Muscle of leg (tissue), 11 donors: ENCODE measurements around the gene TAF1A. TPM values are rescaled to one million over a fixed set of nuclear protein-coding genes. Genes with fewer than 3 reads are reported as not detected.

Experiments
- DNase-seq: peaks from one replicate; pipeline ENCODE4 v3.0.0; 2013
- H3K27ac ChIP-seq: one replicate; pipeline ENCODE4 v1.5.1; 2013; ENCODE audit warnings: mild to moderate bottlenecking, low read length, control low read depth
- H3K27me3 ChIP-seq: one replicate; pipeline ENCODE4 v1.6.1; 2013; ENCODE audit warnings: low read length; ENCODE audit not compliant: control insufficient read depth, insufficient read depth
- H3K36me3 ChIP-seq: one replicate; pipeline ENCODE4 v1.6.1; 2013; ENCODE audit warnings: low read length; ENCODE audit not compliant: control insufficient read depth, insufficient read depth
- H3K4me1 ChIP-seq: one replicate; pipeline ENCODE4 v1.6.1; 2013; ENCODE audit warnings: low read length; ENCODE audit not compliant: control insufficient read depth, insufficient read depth
- H3K4me3 ChIP-seq: one replicate; pipeline ENCODE4 v1.5.1; 2013; ENCODE audit warnings: low read length, control low read depth
- H3K9me3 ChIP-seq: replicated peaks from 2 replicates; pipeline ENCODE4 v1.6.1; 2013; ENCODE audit warnings: low read depth, low read length; ENCODE audit not compliant: control insufficient read depth
- WGBS: methylation state at CpG from one replicate; pipeline ENCODE4 v1.1.5; 2013; ENCODE audit warnings: missing lambda C conversion rate; ENCODE audit not compliant: insufficient coverage; 5-methylcytosine and 5-hydroxymethylcytosine counted together
- polyA plus RNA-seq, 8 donors: library from polyadenylated mRNA; unstranded; fragments of 120-200 nt; gene quantifications; one replicate each; pipeline versions ENCODE4 v1.2.1 to v1.2.3, GENCODE V29; 2013; ENCODE audit warnings: inconsistent platforms in 1 of 8, low replicate concordance in 1 of 8; ENCODE audit not compliant: insufficient read length in 8 of 8, insufficient read depth in 1 of 8
- total RNA-seq: library from RNA; stranded (reverse); fragments of 120-200 nt; gene quantifications from one replicate; pipeline ENCODE4 v1.2.4, GENCODE V29; 2013

The TAF1A gene
- total and polyA plus RNA-seq, 9 donors, result 7.6 to 10.9 (median 9.6) TPM

DNA sequence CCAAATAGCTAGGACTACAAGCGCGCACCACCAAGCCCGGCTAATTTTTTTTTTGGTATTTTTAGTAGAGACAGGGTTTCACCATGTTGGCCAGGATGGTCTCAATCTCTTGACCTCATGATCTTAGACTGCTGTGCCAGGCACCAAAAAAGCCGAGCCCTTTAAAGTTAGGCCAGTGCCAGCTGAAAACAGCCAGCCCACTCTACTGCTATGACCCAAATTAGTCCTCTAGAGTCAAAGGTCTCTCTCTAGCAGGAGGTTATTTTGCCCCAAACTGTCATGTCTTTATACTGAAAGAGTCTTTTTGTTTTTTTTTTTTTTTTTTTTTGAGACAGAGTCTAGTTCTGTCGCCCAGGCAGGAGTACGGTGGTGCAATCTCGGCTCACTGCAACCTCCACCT is 32.2 kb downstream of the TAF1A start:
- Histone ChIP-seq H3K9me3 (no peaks in the 10 kb centered on the region), H3K4me1 (no peaks in the 10 kb centered on the region), H3K27me3 (no peaks in the 10 kb centered on the region), H3K36me3 (peaks cover 24% of the 10 kb centered on the region), H3K27ac (no peak overlapping the region), H3K4me3 (no peak overlapping the region)
- 100% methylated on average over 2 of the region's 7 CpGs for WGBS
- DNase-seq, result no peak

DNA sequence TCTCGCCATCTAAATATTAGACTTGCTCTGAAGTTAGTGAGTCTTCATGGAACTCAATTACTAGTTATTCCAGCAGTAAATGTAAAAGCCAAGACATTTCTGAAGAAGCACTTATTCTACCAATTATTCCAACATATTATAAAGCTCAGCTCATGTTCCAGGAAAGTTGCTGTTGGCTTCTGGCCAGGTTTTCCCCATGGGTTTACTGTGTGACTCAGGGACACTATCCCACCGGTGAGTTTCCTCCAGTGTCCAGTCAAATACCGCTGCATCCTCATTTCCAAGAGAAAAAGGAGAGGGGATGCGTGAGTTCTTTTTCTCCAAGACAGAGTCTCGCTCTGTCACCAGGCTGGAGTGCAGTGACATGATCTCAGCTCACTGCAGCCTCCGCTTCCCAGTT is 32.6 kb downstream of the TAF1A start:
- H3K4me1 ChIP-seq, result no peaks in the 10 kb centered on the region
- WGBS, result 85% methylated on average over 5 of the region's 6 CpGs
- peaks cover 24% of the 10 kb centered on the region for H3K36me3 ChIP-seq
- H3K4me3 ChIP-seq, result no peak overlapping the region
- H3K9me3 ChIP-seq, result no peaks in the 10 kb centered on the region
- no peaks in the 10 kb centered on the region for H3K27me3 ChIP-seq
- H3K27ac ChIP-seq, result no peak overlapping the region
- no peak for DNase-seq

DNA sequence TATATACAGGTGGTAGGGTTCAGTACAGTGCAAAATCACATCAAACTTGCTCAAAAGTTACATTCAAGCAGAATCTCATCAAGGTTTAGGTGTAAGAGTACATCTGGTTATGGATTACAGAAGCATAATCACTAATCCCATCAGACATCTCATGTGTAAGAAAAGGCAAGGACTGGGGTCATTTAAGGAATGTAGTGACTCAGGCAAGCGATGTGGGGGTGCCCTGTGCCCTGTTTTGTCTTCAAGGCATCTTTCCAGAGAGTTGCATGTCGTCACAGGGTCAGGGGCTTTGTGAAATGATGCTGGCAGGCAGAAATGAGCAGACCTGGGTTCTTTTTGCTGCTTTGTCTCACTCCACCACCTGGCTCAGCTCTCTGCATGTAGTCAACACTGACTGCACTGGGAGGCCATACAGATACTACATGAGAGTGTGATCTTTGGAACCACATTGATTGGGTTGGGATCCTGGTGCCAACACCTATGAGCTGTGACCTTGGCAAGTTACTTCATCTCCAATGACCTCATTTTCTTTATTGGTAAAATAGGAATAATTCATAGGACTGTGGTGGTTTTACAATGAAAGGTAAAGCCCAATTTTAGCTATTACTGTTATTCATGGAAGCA is 33.6 kb downstream of the TAF1A start:
- Histone ChIP-seq H3K36me3 (peaks cover 18% of the 10 kb centered on the region), H3K4me3 (no peak overlapping the region), H3K4me1 (no peaks in the 10 kb centered on the region), H3K27me3 (no peaks in the 10 kb centered on the region), H3K27ac (no peak overlapping the region), H3K9me3 (no peaks in the 10 kb centered on the region)
- no peak for DNase-seq
- WGBS, result 100% methylated on average over 1 of the region's 2 CpGs

DNA sequence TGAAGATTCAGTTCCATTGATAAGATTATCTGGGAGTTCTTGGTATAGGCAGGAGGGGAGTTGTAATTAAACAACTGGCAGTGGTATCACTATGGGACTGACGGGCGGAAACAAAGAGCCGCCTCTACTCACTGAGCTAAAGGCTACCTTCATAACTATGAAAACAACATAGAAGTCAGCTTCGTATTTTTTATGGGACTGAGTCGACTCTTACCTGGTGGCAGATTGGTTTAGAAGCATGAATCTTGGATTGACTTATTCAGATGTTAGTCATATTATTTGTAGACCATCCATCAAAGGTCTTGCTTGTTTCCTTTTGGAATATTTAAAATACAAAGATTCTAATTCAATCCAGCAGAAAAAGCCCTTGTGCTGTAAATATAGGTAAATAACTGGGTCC is 35.6 kb downstream of the TAF1A start:
- DNase-seq, result no peak
- WGBS, result no CpG with 5 or more reads among the region's 5 CpGs

DNA sequence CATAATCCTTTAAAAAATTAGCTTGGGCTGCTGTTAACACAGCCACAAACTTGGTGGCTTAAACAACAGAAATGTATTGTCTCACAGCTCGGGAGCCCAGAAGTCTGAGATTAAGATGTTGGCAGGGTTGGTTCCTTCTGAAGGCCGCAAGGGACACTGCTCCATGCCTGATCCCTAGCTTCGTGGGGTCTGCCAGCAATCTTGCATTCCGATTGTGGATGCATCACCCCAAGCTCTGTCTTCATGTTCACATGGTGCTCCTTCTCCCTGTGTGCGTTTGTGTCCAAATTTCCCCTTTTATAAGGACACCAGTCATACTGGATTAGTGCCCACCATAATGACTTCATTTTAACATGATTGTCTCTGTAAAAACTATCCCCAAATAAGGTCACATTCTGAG is 36.9 kb downstream of the TAF1A start:
- DNase-seq, result no peak
- Histone ChIP-seq H3K36me3 (peaks cover 8% of the 10 kb centered on the region), H3K27me3 (peaks cover under 1% of the 10 kb centered on the region), H3K4me1 (no peaks in the 10 kb centered on the region), H3K4me3 (no peak overlapping the region), H3K9me3 (no peaks in the 10 kb centered on the region), H3K27ac (no peak overlapping the region)
- 77% methylated on average over 5 of the region's 5 CpGs for WGBS

More for the DNA sequence above, 35.6 kb downstream of the TAF1A start:
- Histone ChIP-seq H3K27me3 (no peaks in the 10 kb centered on the region), H3K27ac (no peak overlapping the region), H3K36me3 (peaks cover 8% of the 10 kb centered on the region), H3K4me1 (no peaks in the 10 kb centered on the region), H3K4me3 (no peak overlapping the region), H3K9me3 (no peaks in the 10 kb centered on the region)

DNA sequence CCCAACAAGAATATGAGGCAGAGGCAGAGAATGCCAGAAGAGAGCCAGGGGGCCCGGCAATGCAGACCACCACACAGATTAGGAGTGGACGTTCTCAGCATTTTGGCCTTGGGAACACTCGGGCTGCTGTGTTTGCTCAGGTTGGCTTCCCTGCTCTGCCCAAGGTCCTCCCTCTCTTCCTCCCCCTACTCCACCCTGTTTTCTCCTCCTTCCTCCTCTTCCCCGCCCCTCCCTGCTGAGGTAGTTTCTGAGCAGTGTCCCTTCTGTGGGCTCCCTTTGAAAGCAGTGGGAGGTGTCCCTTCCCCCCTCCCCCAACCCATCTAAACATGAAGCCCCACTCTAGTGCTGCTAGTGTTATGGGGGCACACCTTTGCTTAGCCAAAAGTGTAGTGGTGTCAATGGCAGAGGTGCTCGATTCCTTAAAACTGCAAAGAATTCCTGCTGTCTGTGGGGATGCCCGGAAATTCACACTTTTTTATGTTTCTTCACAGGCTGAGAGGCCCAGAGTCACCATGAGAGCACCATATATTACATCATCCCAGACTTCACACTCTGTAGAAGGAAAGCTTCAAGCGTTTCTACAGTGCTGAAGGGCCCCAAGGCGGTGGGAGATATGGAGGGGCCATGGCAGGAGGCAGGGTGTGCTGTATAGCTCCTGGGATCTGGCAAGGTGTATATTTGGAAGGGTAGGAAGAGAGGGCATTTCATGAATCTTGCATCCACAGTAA is 41.6 kb downstream of the TAF1A start, which contains the start of gene HHIPL2:
Gene HHIPL2, minus strand, starts transcription at position 161 of the 728 bp plus-strand sequence. Its CDS starts 60 bp downstream, at position 101.
- H3K27ac ChIP-seq, result no peak within 1 kb of the TSS
- H3K4me1 ChIP-seq, result peaks cover 5% of the 10 kb centered on the region
- DNase-seq, result no peak
- peaks cover 13% of the 10 kb centered on the region for H3K27me3 ChIP-seq
- H3K4me3 ChIP-seq, result no peak within 1 kb of the TSS
- WGBS, result 36% methylated on average over 6 of the region's 8 CpGs
- no peaks in the 10 kb centered on the region for H3K36me3 ChIP-seq
- H3K9me3 ChIP-seq, result no peaks in the 10 kb centered on the region

DNA sequence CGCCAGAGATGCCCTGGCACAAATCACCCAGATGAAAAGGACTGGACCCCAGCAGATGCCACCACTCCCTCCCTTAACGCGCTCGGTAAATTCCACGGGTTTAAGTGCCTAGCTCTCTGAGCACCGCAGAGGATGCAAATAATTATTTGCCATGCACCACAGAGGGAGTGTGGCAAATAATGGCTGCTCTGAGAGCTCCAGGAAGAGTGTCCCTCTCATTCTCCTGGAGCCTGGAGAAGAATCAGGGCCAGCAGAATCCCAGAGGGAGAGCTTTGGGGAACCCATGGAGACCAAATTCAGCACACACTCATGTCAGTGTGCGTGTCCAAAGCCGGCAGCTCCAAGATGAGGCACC is 42.5 kb downstream of the TAF1A start:
- H3K4me3 ChIP-seq, result no peak overlapping the region
- no peaks in the 10 kb centered on the region for H3K9me3 ChIP-seq
- 38% methylated on average over 4 of the region's 8 CpGs for WGBS
- no peak for DNase-seq
- H3K4me1 ChIP-seq, result peaks cover 5% of the 10 kb centered on the region
- no peaks in the 10 kb centered on the region for H3K36me3 ChIP-seq
- H3K27ac ChIP-seq, result no peak overlapping the region
- peaks cover 13% of the 10 kb centered on the region for H3K27me3 ChIP-seq

DNA sequence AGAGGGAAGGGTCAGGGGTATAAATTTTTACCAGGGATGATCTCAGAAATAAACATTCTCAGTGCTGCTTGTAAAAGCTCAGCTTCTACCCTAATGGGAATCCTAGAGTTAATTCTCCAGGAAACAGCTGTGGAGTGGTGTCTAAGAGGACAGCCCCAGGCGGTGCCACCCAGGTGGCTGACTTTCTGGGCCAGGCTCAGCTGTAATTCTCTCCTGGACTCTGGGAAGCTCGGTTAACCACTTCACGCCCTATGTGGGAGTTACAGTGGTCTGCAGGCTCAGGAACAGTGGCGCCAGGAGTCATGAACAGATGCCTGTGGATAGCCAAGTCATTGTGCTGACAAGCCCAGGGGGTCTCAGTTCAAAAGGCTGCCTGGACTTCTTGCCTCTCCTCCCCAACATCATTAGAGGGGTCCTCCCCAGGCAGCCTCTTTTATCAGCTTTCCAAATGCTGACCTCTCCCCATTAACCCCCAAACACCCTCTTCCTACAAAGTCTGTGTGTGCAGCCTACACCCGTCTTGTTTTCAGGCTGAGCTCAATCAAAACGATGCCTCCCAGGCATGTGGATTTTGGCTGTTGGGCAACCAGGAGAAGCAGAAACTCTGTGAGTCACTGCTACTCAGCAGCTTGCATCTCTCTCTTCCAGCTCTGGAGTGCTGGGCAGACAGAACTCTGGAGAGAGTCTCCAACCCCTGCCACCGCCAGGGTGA is 43.0 kb downstream of the TAF1A start:
- Histone ChIP-seq H3K4me3 (no peak overlapping the region), H3K27me3 (peaks cover 13% of the 10 kb centered on the region), H3K9me3 (no peaks in the 10 kb centered on the region), H3K27ac (no peak overlapping the region), H3K36me3 (no peaks in the 10 kb centered on the region), H3K4me1 (peaks cover 5% of the 10 kb centered on the region)
- 7% methylated on average over 7 of the region's 7 CpGs for WGBS
- DNase-seq, result no peak

DNA sequence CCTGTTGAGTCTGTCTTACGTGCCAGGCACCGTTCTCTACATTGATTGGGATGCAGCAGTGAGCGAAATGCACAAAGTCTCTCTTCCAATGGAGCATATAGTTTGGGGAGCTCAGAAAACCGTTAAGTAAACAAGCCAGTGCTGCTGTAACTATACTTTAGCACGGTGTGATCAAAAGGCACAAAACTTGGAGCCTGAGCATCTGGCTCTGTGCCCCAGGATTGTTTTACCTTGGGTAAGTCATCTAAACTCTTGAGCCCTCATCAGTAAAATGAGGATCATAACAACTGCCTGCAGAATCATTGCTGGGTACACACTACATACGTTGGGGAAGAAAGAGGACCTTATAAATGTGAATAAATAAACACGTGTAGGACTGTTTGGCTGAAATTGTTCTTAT is 43.6 kb downstream of the TAF1A start:
- Histone ChIP-seq H3K4me1 (peaks cover 5% of the 10 kb centered on the region), H3K4me3 (no peak overlapping the region), H3K27me3 (peaks cover 13% of the 10 kb centered on the region), H3K9me3 (no peaks in the 10 kb centered on the region), H3K36me3 (no peaks in the 10 kb centered on the region), H3K27ac (no peak overlapping the region)
- no peak for DNase-seq
- WGBS, result 51% methylated on average over 5 of the region's 7 CpGs

DNA sequence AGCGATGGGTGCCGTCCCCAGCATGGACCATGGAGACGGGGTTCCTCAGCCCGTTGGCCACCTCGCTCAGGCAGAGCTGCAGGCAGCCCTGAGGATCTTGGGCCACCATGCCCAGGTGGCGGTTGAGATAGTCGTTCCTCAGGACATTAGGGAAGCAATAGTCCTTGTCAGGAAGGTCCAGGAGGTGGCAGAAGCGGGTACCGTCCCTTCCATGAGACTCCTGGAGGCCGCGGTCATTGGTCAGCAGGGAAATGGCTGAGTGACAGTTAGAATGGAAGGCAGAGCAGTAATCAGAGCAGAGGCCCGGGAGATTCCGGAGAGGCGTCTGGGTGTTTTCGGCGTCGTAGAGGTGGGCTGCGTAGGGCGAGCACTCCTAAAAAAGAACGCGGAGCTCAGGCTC is 45.9 kb downstream of the TAF1A start:
- Histone ChIP-seq H3K27me3 (peaks cover 13% of the 10 kb centered on the region), H3K36me3 (no peaks in the 10 kb centered on the region), H3K4me3 (no peak overlapping the region), H3K27ac (no peak overlapping the region), H3K4me1 (peaks cover 5% of the 10 kb centered on the region), H3K9me3 (no peaks in the 10 kb centered on the region)
- WGBS, result 81% methylated on average over 21 of the region's 21 CpGs
- DNase-seq, result no peak
